Measurements from ENCODE around the gene ARMH4. TPM values are rescaled to one million over a fixed set of nuclear protein-coding genes. Genes with fewer than 3 reads are reported as not detected.

Gene ARMH4
- polyA plus RNA-seq, 1 experiment, result 6.4 TPM

- no peaks in the 10 kb centered on the region for H3K9me3 ChIP-seq (ENCODE audit: control insufficient read depth, insufficient read depth, low read length)
- no peak overlapping the region for H3K4me3 ChIP-seq (ENCODE audit: low read depth, low read length)
- TF ChIP-seq CTCF (IDR thresholded peaks at IDR 0.05; ENCODE audit: low read depth, low read length), result no peak
- no peak overlapping the region for H3K27ac ChIP-seq (ENCODE audit: low read depth, low read length)
- H3K27me3 ChIP-seq (ENCODE audit: control insufficient read depth, insufficient read depth, low read length), result peaks cover 29% of the 10 kb centered on the region
- ChIA-PET CTCF (no interaction called here), POLR2A (no interaction called here)
- DNase-seq (ENCODE audit: low read depth, low spot score), result no peak
These were observed 6.1 kb downstream of the ARMH4 start for GRCh38 chr14:58145936-58146335.

- Histone ChIP-seq H3K27me3 (ENCODE audit: control insufficient read depth, insufficient read depth, low read length) (peaks cover 16% of the 10 kb centered on the region), H3K9me3 (ENCODE audit: control insufficient read depth, insufficient read depth, low read length) (no peaks in the 10 kb centered on the region), H3K4me3 (ENCODE audit: low read depth, low read length) (no peak overlapping the region), H3K27ac (ENCODE audit: low read depth, low read length) (no peak overlapping the region)
- CTCF ChIA-PET, result interaction anchor here (0.6 kb wide), 1 partner anchor 11 kb away, joined by 3 read pairs; no protein-coding TSS in a partner anchor
- POLR2A ChIA-PET, result no interaction called here
- TF ChIP-seq CTCF (IDR thresholded peaks at IDR 0.05; ENCODE audit: low read depth, low read length), result no peak
- DNase-seq (ENCODE audit: low read depth, low spot score), result no peak
These were observed 8.9 kb downstream of the ARMH4 start for GRCh38 chr14:58143106-58143505.

- POLR2A ChIA-PET, result no interaction called here
These were observed 10.1 kb downstream of the ARMH4 start for GRCh38 chr14:58141893-58142292.

GRCh38 chr14:58138714-58139482, 13.1 kb downstream of the ARMH4 start:
- POLR2A ChIA-PET, result no interaction called here
- no peaks in the 10 kb centered on the region for H3K9me3 ChIP-seq (ENCODE audit: control insufficient read depth, insufficient read depth, low read length)
- H3K27me3 ChIP-seq (ENCODE audit: control insufficient read depth, insufficient read depth, low read length), result peaks cover 4% of the 10 kb centered on the region
- no peak overlapping the region for H3K4me3 ChIP-seq (ENCODE audit: low read depth, low read length)
- H3K27ac ChIP-seq (ENCODE audit: low read depth, low read length), result no peak overlapping the region
- DNase-seq (ENCODE audit: low read depth, low spot score), result no peak
- no peak for TF ChIP-seq CTCF (IDR thresholded peaks at IDR 0.05; ENCODE audit: low read depth, low read length)
- CTCF ChIA-PET, result no interaction called here

More at GRCh38 chr14:58141893-58142292, 10.1 kb downstream of the ARMH4 start:
- Histone ChIP-seq H3K27me3 (ENCODE audit: control insufficient read depth, insufficient read depth, low read length) (peaks cover 8% of the 10 kb centered on the region), H3K27ac (ENCODE audit: low read depth, low read length) (no peak overlapping the region), H3K4me3 (ENCODE audit: low read depth, low read length) (no peak overlapping the region), H3K9me3 (ENCODE audit: control insufficient read depth, insufficient read depth, low read length) (no peaks in the 10 kb centered on the region)
- CTCF ChIA-PET, result no interaction called here
- no peak for TF ChIP-seq CTCF (IDR thresholded peaks at IDR 0.05; ENCODE audit: low read depth, low read length)
- no peak for DNase-seq (ENCODE audit: low read depth, low spot score)

- peaks cover 4% of the 10 kb centered on the region for H3K27me3 ChIP-seq (ENCODE audit: control insufficient read depth, insufficient read depth, low read length)
- no peaks in the 10 kb centered on the region for H3K9me3 ChIP-seq (ENCODE audit: control insufficient read depth, insufficient read depth, low read length)
- TF ChIP-seq CTCF (IDR thresholded peaks at IDR 0.05; ENCODE audit: low read depth, low read length), result no peak
- CTCF ChIA-PET, result no interaction called here
- POLR2A ChIA-PET, result no interaction called here
- no peak overlapping the region for H3K27ac ChIP-seq (ENCODE audit: low read depth, low read length)
- H3K4me3 ChIP-seq (ENCODE audit: low read depth, low read length), result no peak overlapping the region
- DNase-seq (ENCODE audit: low read depth, low spot score), result no peak
These were observed 13.8 kb downstream of the ARMH4 start for GRCh38 chr14:58138031-58138713.

All from AG04450 (cell line).